Heart left ventricle (tissue), 13 donors: Measurements from ENCODE around the gene LPAR5.

Experiments
- CTCF ChIP-seq, 12 donors: fragments of 200-600 bp; sonication (generic) in 4 of 12; IDR thresholded peaks; one replicate each; pipeline versions ENCODE4 v1.5.0 to v1.8.0; 2018 to 2022; ENCODE audit warnings: antibody characterized with exemption in 12 of 12, mild to moderate bottlenecking in 5 of 12
- POLR2A ChIP-seq, 2 donors: fragments of 450-650 bp; IDR thresholded peaks; one replicate each; pipeline ENCODE4 v1.6.1; 2017; ENCODE audit warnings: antibody characterized with exemption in 2 of 2, mild to moderate bottlenecking in 2 of 2, moderate library complexity in 2 of 2
- donor health status: ischemic (EF 13 %, LVEDD 7.1; RV severe dilation, severe dysfunction).
- donor health status: DM: no; HTN: yes; CAD: no.
- donor health status: DM: no; HTN: no; CAD: no.
- donor health status: ischemic (EF 25% LVEDD 6.9; RV normal size, moderate dysfunction).
- donor health status: ischemic (EF 25% LVEDD 5.7; RV mildly dilated, moderate dysfunction).
- donor health status: ischemic (EF 35%, LVEDD 5.7; RV mildly dilated, moderate dysfunction).
- donor health status: nonischemic (EF 11% LVEDD 7.7; RV severe dilation, severe dysfunction).
- donor health status: DM: yes; HTN: yes; CAD: no.
- donor health status: PGD.
- donor health status: ischemic (EF 29% LVEDD 5.4; RV normal size, mild dysfunction).
- donor health status: nonischemic (EF 23%, LVEDD 6.1; RV moderate dilation, normal function).

DNA sequence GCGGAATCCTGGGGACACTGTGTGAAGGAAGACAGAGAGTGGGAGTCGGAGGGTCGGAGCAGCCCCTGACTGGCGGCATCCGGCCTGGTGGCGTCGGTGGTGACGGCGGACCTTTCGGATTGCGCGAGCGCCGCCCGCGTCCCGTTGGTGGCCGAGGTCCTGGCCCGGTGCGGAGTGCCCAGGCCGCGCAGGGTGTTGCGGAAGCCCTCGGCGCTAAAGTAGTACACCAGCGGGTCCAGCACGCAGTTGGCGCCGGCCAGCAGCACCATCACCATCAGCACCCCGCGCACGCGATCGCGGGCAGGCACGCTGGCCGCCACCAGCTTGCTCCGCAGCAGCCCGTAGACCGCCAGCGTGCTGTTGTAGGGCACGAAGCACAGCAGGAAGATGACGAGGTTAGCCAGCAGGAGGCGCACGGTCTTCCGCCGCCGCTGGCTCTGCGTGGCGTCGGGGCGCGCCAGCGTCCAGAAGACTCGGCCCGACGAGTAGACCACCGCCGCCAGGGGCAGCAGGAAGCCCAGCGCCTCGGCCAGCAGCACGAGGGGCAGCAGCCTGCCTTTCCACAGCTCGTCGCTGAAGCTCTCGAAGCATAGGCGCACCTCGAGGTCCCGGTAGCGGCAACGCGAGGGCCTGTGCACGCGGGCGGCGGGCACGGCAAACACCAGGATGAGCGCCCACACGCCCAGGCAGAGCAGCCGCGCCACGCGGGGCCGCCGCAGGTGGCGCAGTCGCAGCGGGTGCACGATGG is 15.4 kb downstream of the LPAR5 start:
- TF ChIP-seq CTCF (IDR thresholded peaks at IDR 0.05) (peak; percentile 29 to 68 (median 50)), POLR2A (IDR thresholded peaks at IDR 0.05) (no peak)
